H1 (cell line): Measurements from ENCODE around the gene PHOX2A. TPM values are rescaled to one million over a fixed set of nuclear protein-coding genes. Genes with fewer than 3 reads are reported as not detected.
A peak's percentile ranks its signal among the peaks of the same experiment; 100 is the strongest.

Experiments used
- CTCF ChIA-PET: fragments of 300-600 bp; sonication (Branson Sonifier 250); formaldehyde crosslinking; loops from one replicate; lab custom pipeline; 2021; ENCODE audit not compliant: partially characterized antibody; lab: Charles Lee
- POLR2A ChIA-PET: fragments of 300-600 bp; sonication (Branson Sonifier 250); formaldehyde crosslinking; loops from one replicate; lab custom pipeline; 2021; ENCODE audit warnings: inconsistent platforms; ENCODE audit not compliant: partially characterized antibody; lab: Charles Lee
- DNase-seq, 2 experiments: peaks; one replicate each; pipeline versions ENCODE4 v3.0.0 to v3.0.0-alpha.2; 2010 to 2022; ENCODE audit warnings: low spot score in 2 of 2, low read depth in 1 of 2, mixed read lengths in 1 of 2
- FAIRE-seq: peaks from 2 replicates; lab custom pipeline; 2011; peaks lifted over from hg19 to GRCh38; lab: Jason Lieb, UNC
- H2AFZ ChIP-seq: 2 replicates; pipeline ENCODE4 v1.8.1; 2012; ENCODE audit warnings: low read length, inconsistent platforms
- H2AK5ac ChIP-seq: 2 replicates; pipeline ENCODE4 v1.6.1; 2013; ENCODE audit warnings: low read depth, low read length
- H2BK120ac ChIP-seq: replicated peaks from 2 replicates; pipeline ENCODE3; 2013; ENCODE audit warnings: low read depth, low read length, inconsistent platforms
- H2BK12ac ChIP-seq: 2 replicates; pipeline ENCODE4 v1.6.1; 2013; ENCODE audit warnings: low read depth, low read length
- H2BK15ac ChIP-seq: 2 replicates; pipeline ENCODE4 v1.6.1; 2013; ENCODE audit warnings: low read length
- H2BK20ac ChIP-seq: 2 replicates; pipeline ENCODE4 v1.6.1; 2013; ENCODE audit warnings: low read length
- H2BK5ac ChIP-seq: 2 replicates; pipeline ENCODE4 v1.6.1; 2013; ENCODE audit warnings: low read depth, low read length
- H3K14ac ChIP-seq: 2 replicates; pipeline ENCODE4 v1.6.1; 2013; ENCODE audit warnings: inconsistent platforms; ENCODE audit not compliant: insufficient read length
- H3K18ac ChIP-seq: 2 replicates; pipeline ENCODE4 v1.6.1; 2013; ENCODE audit warnings: low read length; ENCODE audit errors: extremely low read depth
- H3K23ac ChIP-seq: 2 replicates; pipeline ENCODE4 v1.6.1; 2013; ENCODE audit warnings: inconsistent platforms; ENCODE audit not compliant: insufficient read length
- H3K23me2 ChIP-seq: 2 replicates; pipeline ENCODE4 v1.6.1; 2013; ENCODE audit warnings: low read depth, low read length
- H3K27ac ChIP-seq: 2 replicates; pipeline ENCODE4 v1.6.1; 2011; ENCODE audit warnings: low read depth, low read length, inconsistent platforms
- H3K27me3 ChIP-seq, 4 experiments: replicated peaks in 1 of 4; 1 replicate in 1 of 4; 2 replicates in 3 of 4; pipeline versions ENCODE4 v1.6.1 to v1.8.1; 2011 to 2013; ENCODE audit warnings: low read length in 3 of 4, mild to moderate bottlenecking in 3 of 4, inconsistent platforms in 2 of 4, mixed read lengths in 2 of 4, moderate library complexity in 1 of 4; ENCODE audit not compliant: control insufficient read depth in 3 of 4, insufficient read depth in 3 of 4; ENCODE audit errors: extremely low read depth in 1 of 4
- H3K36me3 ChIP-seq, 4 experiments: 2 replicates each; pipeline versions ENCODE4 v1.6.1 to v1.8.1; 2011 to 2013; ENCODE audit warnings: mild to moderate bottlenecking in 4 of 4, low read length in 3 of 4, moderate library complexity in 2 of 4, control low read depth in 1 of 4, inconsistent platforms in 1 of 4; ENCODE audit not compliant: insufficient read depth in 4 of 4, control insufficient read depth in 2 of 4
- H3K4ac ChIP-seq: replicated peaks from 2 replicates; pipeline ENCODE3; 2013; ENCODE audit warnings: low read length, low read depth, mixed read lengths, inconsistent platforms; ENCODE audit not compliant: insufficient read length
- H3K4me1 ChIP-seq, 4 experiments: replicated peaks in 1 of 4; 1 replicate in 1 of 4; 2 replicates in 3 of 4; pipeline versions ENCODE4 v1.6.1 to v1.8.1; 2011 to 2013; ENCODE audit warnings: low read length in 3 of 4, inconsistent platforms in 2 of 4, mixed read lengths in 1 of 4; ENCODE audit not compliant: insufficient read depth in 4 of 4, control insufficient read depth in 3 of 4
- H3K4me2 ChIP-seq, 2 experiments: 2 replicates each; pipeline versions ENCODE4 v1.6.1 to v1.8.1; 2011 to 2013; ENCODE audit warnings: low read depth in 2 of 2, low read length in 2 of 2, control low read depth in 1 of 2, inconsistent platforms in 1 of 2, mild to moderate bottlenecking in 1 of 2; ENCODE audit not compliant: insufficient read depth in 1 of 2
- H3K4me3 ChIP-seq, 4 experiments: fragments of 200-600, 300-600 bp in 1 of 4; sonication (generic), shearing (Covaris generic), sonication (Bioruptor Twin) in 1 of 4; 2 replicates each; pipeline versions ENCODE4 v1.5.1 to v1.8.1; 2011 to 2016; ENCODE audit warnings: low read length in 4 of 4, low read depth in 3 of 4, control low read depth in 2 of 4, inconsistent platforms in 2 of 4, mild to moderate bottlenecking in 2 of 4, mixed read lengths in 1 of 4, moderate library complexity in 1 of 4; ENCODE audit not compliant: insufficient read depth in 2 of 4; ENCODE audit errors: extremely low read depth in 1 of 4
- H3K56ac ChIP-seq: replicated peaks from 2 replicates; pipeline ENCODE3; 2013; ENCODE audit warnings: low read depth, mild to moderate bottlenecking, mixed read lengths, low read length, inconsistent platforms; ENCODE audit not compliant: insufficient read length
- H3K79me1 ChIP-seq: 2 replicates; pipeline ENCODE4 v1.6.1; 2013; ENCODE audit warnings: low read depth, low read length, control low read depth
- H3K79me2 ChIP-seq, 2 experiments: 2 replicates each; pipeline versions ENCODE4 v1.6.1 to v1.8.1; 2012 to 2013; ENCODE audit warnings: low read length in 2 of 2, mild to moderate bottlenecking in 2 of 2, inconsistent platforms in 1 of 2; ENCODE audit not compliant: insufficient read depth in 2 of 2, control insufficient read depth in 1 of 2
- H3K9ac ChIP-seq, 4 experiments: replicated peaks in 1 of 4; 1 replicate in 1 of 4; 2 replicates in 3 of 4; pipeline versions ENCODE4 v1.6.1 to v1.8.1; 2011 to 2013; ENCODE audit warnings: low read depth in 3 of 4, low read length in 3 of 4, control low read depth in 2 of 4, mild to moderate bottlenecking in 2 of 4, moderate library complexity in 2 of 4, inconsistent platforms in 1 of 4; ENCODE audit errors: extremely low read depth in 1 of 4
- H3K9me3 ChIP-seq, 2 experiments: 2 replicates each; pipeline versions ENCODE4 v1.6.1 to v1.8.1; 2012 to 2013; ENCODE audit warnings: mild to moderate bottlenecking in 2 of 2, moderate library complexity in 2 of 2, control low read depth in 1 of 2, inconsistent platforms in 1 of 2, low read depth in 1 of 2, low read length in 1 of 2, mixed read lengths in 1 of 2; ENCODE audit not compliant: insufficient read depth in 2 of 2
- H4K20me1 ChIP-seq, 2 experiments: replicated peaks in 1 of 2; 2 replicates each; pipeline versions ENCODE3 to v1.8.1; 2011 to 2013; ENCODE audit warnings: inconsistent platforms in 2 of 2, low read length in 2 of 2, mild to moderate bottlenecking in 1 of 2; ENCODE audit not compliant: insufficient read depth in 2 of 2, control insufficient read depth in 1 of 2
- H4K5ac ChIP-seq: 2 replicates; pipeline ENCODE4 v1.6.1; 2013; ENCODE audit warnings: low read length, low read depth, mixed read lengths, inconsistent platforms; ENCODE audit not compliant: insufficient read length
- H4K8ac ChIP-seq: 2 replicates; pipeline ENCODE4 v1.8.0; 2013; ENCODE audit warnings: mild to moderate bottlenecking, moderate library complexity, low read length, inconsistent platforms; ENCODE audit not compliant: insufficient read depth; ENCODE audit errors: extremely low read depth
- H4K91ac ChIP-seq: replicated peaks from 2 replicates; pipeline ENCODE3; 2013; ENCODE audit warnings: low read length, mixed read lengths, inconsistent platforms; ENCODE audit not compliant: insufficient read length
- ATF3 ChIP-seq: IDR thresholded peaks from 2 replicates; pipeline ENCODE4 v1.6.1; 2011; ENCODE audit warnings: low read depth, mild to moderate bottlenecking, low read length; ENCODE audit not compliant: insufficient read depth
- BCL11A ChIP-seq, 2 experiments: IDR thresholded peaks; one replicate each; pipeline ENCODE4 v1.6.1; 2011; ENCODE audit warnings: low read depth in 2 of 2, low read length in 2 of 2, mild to moderate bottlenecking in 2 of 2
- EZH2 ChIP-seq: fragments of 200-600 bp; sonication (generic); IDR thresholded peaks from 2 replicates; pipeline ENCODE4 v1.7.1; 2012; ENCODE audit warnings: low read depth, mild to moderate bottlenecking, moderate library complexity, low read length, inconsistent platforms; ENCODE audit not compliant: severe bottlenecking
- HDAC2 ChIP-seq, 2 experiments: fragments of 300-600 bp in 1 of 2; sonication (generic) in 1 of 2; IDR thresholded peaks; 2 replicates each; pipeline ENCODE4 v1.6.1; 2011 to 2012; ENCODE audit warnings: low read depth in 2 of 2, low read length in 2 of 2, mild to moderate bottlenecking in 2 of 2, moderate library complexity in 2 of 2, borderline replicate concordance in 1 of 2, inconsistent platforms in 1 of 2
- HDAC6 ChIP-seq: IDR thresholded peaks from one replicate; pipeline ENCODE4 v1.7.1; 2012; ENCODE audit warnings: low read depth, mild to moderate bottlenecking, inconsistent platforms, low read length, moderate library complexity
- JUND ChIP-seq: IDR thresholded peaks from 2 replicates; pipeline ENCODE4 v1.6.1; 2011; ENCODE audit warnings: mild to moderate bottlenecking, improper control_type of control experiment, low read length
- KDM5A ChIP-seq: fragments of 200-600 bp; IDR thresholded peaks from 2 replicates; pipeline ENCODE4 v1.7.1; 2012; ENCODE audit warnings: mild to moderate bottlenecking, low read length, inconsistent platforms, mixed read lengths
- NANOG ChIP-seq: IDR thresholded peaks from 2 replicates; pipeline ENCODE4 v1.6.1; 2011; ENCODE audit warnings: low read length, low read depth, mild to moderate bottlenecking, inconsistent platforms; ENCODE audit not compliant: insufficient read depth, poor library complexity, severe bottlenecking
- RFX5 ChIP-seq: IDR thresholded peaks from 2 replicates; pipeline ENCODE4 v1.6.1; 2011; ENCODE audit warnings: low read depth, low read length, improper control_type of control experiment, borderline replicate concordance
- TEAD4 ChIP-seq: IDR thresholded peaks from 2 replicates; pipeline ENCODE4 v1.6.1; 2012; ENCODE audit warnings: low read depth, low read length, inconsistent platforms, mixed read lengths
- ZNF274 ChIP-seq: IDR thresholded peaks from 2 replicates; pipeline ENCODE4 v1.7.0; 2012; ENCODE audit warnings: low read length, borderline replicate concordance; ENCODE audit errors: extremely low read depth
- WGBS, 2 experiments: shearing (Covaris generic) in 1 of 2; methylation state at CpG; one replicate each; pipeline versions ENCODE4 v1.1.6 to v1.1.7; 2013 to 2015; ENCODE audit warnings: low lambda C conversion rate in 2 of 2, mixed read lengths in 2 of 2, inconsistent platforms in 1 of 2, low coverage in 1 of 2, missing lambda C conversion rate in 1 of 2; ENCODE audit not compliant: insufficient replicate concordance in 2 of 2, insufficient coverage in 1 of 2, insufficient read length in 1 of 2; ENCODE audit errors: extremely low coverage in 1 of 2, missing lambda C conversion rate in 1 of 2; 5-methylcytosine and 5-hydroxymethylcytosine counted together
- polyA plus RNA-seq, 7 experiments: library from polyadenylated mRNA; depleted of rRNA in 3 of 7; stranded (reverse) in 5 of 7; unstranded in 2 of 7; fragments of >200 nt in 5 of 7; fragments of 200-250 nt in 2 of 7; gene quantifications; 1 replicate in 5 of 7; 2 replicates in 1 of 7; 4 replicates in 1 of 7; pipeline versions ENCODE4 v1.2.1 to v1.2.3, GENCODE V29; 2011 to 2013; ENCODE audit warnings: missing spikeins in 2 of 7, mixed read lengths in 2 of 7
- total RNA-seq: library from RNA; stranded (reverse); fragmentation: NEBNext Ultra II Directional; extraction: Animal tissue kit (Norgen Biotek cat#: 25700); gene quantifications from 2 replicates; pipeline ENCODE4 v1.2.1, GENCODE V29; 2021
- TF ChIP-seq, protein P1 (sequence below): IDR thresholded peaks from 2 replicates; pipeline ENCODE4 v1.6.1; 2012; ENCODE audit warnings: inconsistent platforms

PHOX2A gene
- total and polyA plus RNA-seq, 2 of the 8 experiments (the other 6 are each of a cell fraction or from before 2014, with no cell fraction given), result 0.67 TPM; not detected in 1

DNA sequence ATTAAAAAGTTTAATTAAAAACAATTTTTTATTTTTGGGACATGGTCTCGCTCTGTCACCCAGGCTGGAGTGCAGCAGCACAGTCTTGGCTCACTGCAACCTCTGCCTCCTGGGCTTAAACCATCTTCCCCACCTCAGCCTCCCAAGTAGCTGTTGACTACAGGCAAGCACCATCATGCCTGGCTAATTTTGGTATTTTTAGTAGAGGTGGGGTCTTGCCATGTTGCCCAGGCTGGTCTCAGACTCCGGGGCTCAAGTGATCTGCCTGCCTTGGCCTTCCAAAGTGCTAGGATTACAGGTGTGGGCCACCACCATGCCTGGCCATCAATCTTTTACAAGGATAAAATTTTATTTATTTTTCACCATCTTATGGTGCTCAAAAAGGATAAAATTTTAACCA is 43.3 kb upstream of the PHOX2A start:
- no peak overlapping the region for H4K8ac ChIP-seq
- no peak overlapping the region for H2BK15ac ChIP-seq
- no peak overlapping the region for H2BK5ac ChIP-seq
- H3K9ac ChIP-seq, result no peak overlapping the region
- no peak overlapping the region for H3K23ac ChIP-seq
- H3K4me3 ChIP-seq, result no peak overlapping the region
- no peaks in the 10 kb centered on the region for H3K23me2 ChIP-seq
- H3K56ac ChIP-seq, result no peak overlapping the region
- H3K9me3 ChIP-seq, result no peaks in the 10 kb centered on the region
- no peak overlapping the region for H2BK20ac ChIP-seq
- no peak overlapping the region for H4K5ac ChIP-seq
- H2AFZ ChIP-seq, result no peak overlapping the region
- WGBS, 2 experiments, result 92% methylated on average over 2 of the region's 2 CpGs; no CpG with 5 or more reads in 1 of the 2 experiments
- H3K36me3 ChIP-seq, result no peaks in the 10 kb centered on the region
- no peaks in the 10 kb centered on the region for H3K79me1 ChIP-seq
- H3K4me2 ChIP-seq, result no peak overlapping the region
- H2AK5ac ChIP-seq, result no peak overlapping the region
- no peak overlapping the region for H3K18ac ChIP-seq
- H3K27me3 ChIP-seq, result no peaks in the 10 kb centered on the region
- ChIA-PET POLR2A (no interaction called here), CTCF (interaction anchor here (1.5 to 15.3 kb wide), 4 partner anchors 10 to 143 kb away, joined by 3 to 124 read pairs (median 6); partner anchors contain the start of gene CLPB)
- FAIRE-seq (no peak), DNase-seq (peak in 1 of 2 experiments; percentile 14)
- H2BK12ac ChIP-seq, result no peak overlapping the region
- H4K20me1 ChIP-seq, result no peaks in the 10 kb centered on the region
- H3K79me2 ChIP-seq, result no peaks in the 10 kb centered on the region
- H2BK120ac ChIP-seq, result no peak overlapping the region
- no peak overlapping the region for H3K14ac ChIP-seq
- no peak overlapping the region for H4K91ac ChIP-seq
- H3K4ac ChIP-seq, result no peak overlapping the region
- no peaks in the 10 kb centered on the region for H3K4me1 ChIP-seq
- H3K27ac ChIP-seq, result no peak overlapping the region
- TF ChIP-seq EZH2 (no peak), JUND (no peak), HDAC6 (no peak), RFX5 (no peak), NANOG (no peak), TEAD4 (no peak), KDM5A (no peak), ZNF274 (no peak), BCL11A (IDR thresholded peaks at IDR 0.05; ENCODE audit: low read depth in 2 of 2, low read length in 2 of 2) (no peak), ATF3 (no peak), HDAC2 (IDR thresholded peaks at IDR 0.05; ENCODE audit: borderline replicate concordance in 1 of 2, low read depth in 2 of 2, low read length in 2 of 2) (no peak)
- TF ChIP-seq, protein P1, sequence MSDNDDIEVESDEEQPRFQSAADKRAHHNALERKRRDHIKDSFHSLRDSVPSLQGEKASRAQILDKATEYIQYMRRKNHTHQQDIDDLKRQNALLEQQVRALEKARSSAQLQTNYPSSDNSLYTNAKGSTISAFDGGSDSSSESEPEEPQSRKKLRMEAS, result no peak
